Fibroblast of mammary gland (primary cell): Measurements from ENCODE around the gene GALT.

Experiments used
- DNase-seq: peaks from one replicate; pipeline ENCODE4 v3.0.0-alpha.2; 2010; ENCODE audit warnings: low read depth
- H3K4me3 ChIP-seq: 2 replicates; pipeline ENCODE4 v1.5.1; 2011; ENCODE audit warnings: low read depth, mild to moderate bottlenecking, low read length, moderate library complexity; ENCODE audit not compliant: control insufficient read depth
- TF ChIP-seq, protein P1 (sequence below): conservative IDR thresholded peaks from 2 replicates; pipeline ENCODE4 v1.5.1; 2011; ENCODE audit warnings: low read depth, low read length, inconsistent platforms; ENCODE audit not compliant: control insufficient read depth, insufficient read depth

The GALT gene

DNA sequence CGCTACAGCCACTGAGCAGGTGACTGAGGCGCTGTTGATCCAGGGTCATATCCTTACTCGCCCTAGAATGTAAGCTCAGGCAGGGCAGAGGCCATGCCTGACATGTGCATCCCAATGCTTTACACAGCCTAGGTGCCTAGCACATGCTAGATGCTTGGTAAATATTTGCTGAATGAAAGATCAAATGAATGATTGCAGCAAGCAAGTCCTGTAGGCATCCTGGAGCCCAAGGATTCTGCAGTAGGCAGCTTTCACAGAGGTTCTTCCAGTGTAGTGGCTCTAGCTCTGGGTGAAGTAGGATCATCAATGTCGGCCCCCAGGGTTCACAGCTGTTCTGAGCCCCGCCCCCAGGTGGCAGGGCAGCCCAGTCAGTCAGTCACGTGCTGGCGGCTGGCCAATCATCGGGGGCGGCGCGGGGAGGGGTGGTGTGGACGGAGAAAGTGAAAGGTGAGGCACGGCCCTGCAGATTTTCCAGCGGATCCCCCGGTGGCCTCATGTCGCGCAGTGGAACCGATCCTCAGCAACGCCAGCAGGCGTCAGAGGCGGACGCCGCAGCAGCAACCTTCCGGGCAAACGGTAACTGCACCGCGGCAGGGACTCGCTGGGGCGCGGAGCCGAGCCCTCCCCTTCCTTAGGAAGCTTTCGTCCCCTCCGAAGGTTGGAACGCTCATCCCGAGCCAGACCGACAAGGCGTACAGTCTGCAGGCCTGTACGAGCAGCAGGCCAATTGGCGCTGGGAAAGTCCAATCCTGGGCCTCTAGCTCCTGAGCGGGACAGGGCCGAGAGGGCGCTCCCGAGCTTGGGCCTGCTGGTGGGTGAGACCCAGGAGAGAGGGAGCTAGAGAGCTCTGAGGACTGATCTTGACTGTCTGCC, at the start of gene GALT:
Gene GALT, plus strand, starts transcription at position 465 of the 873 bp plus-strand sequence. Its CDS starts 30 bp downstream, at position 495.
- peak; percentile 77 for DNase-seq
- TF ChIP-seq, protein P1, sequence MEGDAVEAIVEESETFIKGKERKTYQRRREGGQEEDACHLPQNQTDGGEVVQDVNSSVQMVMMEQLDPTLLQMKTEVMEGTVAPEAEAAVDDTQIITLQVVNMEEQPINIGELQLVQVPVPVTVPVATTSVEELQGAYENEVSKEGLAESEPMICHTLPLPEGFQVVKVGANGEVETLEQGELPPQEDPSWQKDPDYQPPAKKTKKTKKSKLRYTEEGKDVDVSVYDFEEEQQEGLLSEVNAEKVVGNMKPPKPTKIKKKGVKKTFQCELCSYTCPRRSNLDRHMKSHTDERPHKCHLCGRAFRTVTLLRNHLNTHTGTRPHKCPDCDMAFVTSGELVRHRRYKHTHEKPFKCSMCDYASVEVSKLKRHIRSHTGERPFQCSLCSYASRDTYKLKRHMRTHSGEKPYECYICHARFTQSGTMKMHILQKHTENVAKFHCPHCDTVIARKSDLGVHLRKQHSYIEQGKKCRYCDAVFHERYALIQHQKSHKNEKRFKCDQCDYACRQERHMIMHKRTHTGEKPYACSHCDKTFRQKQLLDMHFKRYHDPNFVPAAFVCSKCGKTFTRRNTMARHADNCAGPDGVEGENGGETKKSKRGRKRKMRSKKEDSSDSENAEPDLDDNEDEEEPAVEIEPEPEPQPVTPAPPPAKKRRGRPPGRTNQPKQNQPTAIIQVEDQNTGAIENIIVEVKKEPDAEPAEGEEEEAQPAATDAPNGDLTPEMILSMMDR: peak; percentile 43
- H3K4me3 ChIP-seq: peak within 1 kb of the TSS; percentile 56

DNA sequence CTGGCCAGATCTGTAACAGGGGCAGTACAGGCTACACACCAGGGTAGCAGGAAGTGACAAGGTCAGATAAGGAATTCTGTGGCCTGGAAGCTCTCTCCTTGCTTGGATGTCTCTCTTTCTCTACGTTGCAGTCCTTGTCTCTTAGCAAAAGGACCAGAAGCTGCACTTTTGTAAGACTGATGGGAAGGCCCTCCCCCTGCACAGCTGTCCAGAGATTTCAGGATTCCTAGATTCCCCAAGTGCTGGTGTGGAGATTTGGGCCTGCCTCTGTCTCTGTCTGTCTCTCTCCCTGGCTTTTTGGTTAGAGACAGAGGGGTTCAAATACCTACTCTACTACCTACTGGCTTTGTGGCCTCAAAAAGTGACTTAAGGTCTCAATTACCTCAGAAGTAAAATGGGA, 46.9 kb upstream of the GALT start:
- TF ChIP-seq, protein P1: no peak
- DNase-seq: no peak

DNA sequence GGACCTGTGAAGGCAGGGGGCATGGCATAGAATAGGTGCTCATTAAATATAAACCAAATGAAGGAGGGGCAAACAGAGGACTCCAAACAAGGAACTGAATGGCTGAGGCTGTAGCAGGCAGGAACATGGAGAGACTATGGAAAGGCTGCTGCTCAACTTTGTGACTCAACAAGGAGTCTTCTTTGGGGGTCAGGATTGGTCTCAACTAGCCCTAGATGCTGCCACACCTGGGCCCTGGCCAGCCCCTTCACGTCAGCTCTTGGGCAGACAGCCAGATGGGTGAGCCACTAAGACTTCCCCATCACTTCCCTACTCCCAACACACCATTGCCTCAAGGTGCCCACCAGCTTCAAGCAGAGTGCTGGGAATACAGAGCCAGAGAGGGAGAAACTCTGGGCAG, 45.6 kb upstream of the GALT start:
- no peak overlapping the region for H3K4me3 ChIP-seq
- DNase-seq: no peak
- TF ChIP-seq, protein P1: no peak

More for the DNA sequence above, 46.9 kb upstream of the GALT start:
- H3K4me3 ChIP-seq: no peak overlapping the region

DNA sequence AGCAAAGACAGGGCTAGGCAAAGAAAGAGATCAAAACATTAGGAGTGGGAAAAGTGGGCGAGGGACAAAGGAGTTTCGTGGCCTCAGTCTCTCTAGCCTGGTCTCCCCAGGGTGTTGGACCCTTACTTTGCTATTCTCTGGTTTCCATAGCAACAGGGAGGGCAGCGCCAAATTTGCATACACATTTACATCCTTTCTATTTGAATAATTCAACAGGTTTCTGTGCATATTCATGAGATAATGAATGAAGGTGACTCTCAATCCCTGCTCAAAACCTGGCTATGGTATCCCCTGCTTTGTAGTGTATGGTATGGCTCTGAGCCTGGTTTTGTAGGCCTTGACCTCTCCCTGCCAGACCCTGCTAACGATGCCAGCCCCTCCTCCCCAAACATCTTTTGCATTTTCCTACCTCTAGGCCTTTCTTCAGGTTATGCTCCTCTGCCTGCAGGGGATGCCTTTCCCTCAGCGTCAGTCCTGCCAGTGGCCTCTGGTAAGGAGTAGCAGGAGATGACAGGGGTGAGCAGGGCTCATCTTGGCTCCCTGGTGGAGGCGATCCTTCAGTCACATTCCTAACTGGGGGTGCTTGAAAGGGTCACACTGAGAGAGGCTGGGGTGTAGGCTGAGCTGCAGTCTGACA, 44.4 kb upstream of the GALT start:
- H3K4me3 ChIP-seq: no peak overlapping the region
- TF ChIP-seq, protein P1: no peak
- no peak for DNase-seq

DNA sequence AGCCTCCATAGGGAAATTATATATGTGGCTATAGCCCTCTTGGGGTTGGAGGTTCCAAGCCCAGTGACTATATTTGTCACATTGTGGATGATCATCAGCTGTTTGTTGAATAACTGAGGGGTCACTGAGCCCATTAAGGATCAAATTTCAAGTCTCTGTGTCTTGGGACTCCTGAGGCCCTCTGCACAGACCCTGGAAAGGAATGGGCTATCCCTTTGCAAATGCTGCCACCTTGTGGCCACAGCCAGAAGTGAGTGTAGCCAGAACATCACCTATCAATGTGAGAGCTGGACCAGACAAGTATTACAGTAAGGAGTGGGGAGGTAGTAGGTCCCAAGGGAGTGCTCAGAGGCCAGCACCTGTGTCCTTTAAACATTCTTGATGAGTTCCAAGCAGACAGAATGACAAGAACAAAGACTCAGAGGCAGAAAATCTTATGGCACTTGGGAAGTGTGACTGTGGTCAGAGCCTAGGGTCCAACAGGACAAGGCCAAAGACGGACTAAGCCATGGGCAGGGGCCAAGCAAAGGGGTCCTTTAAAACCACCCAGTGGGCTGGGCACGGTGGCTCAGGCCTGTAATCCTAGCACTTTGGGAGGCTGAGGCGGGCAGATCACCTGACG, 42.8 kb upstream of the GALT start:
- no peak overlapping the region for H3K4me3 ChIP-seq
- DNase-seq: peak; percentile 69
- TF ChIP-seq, protein P1: peak; percentile 97

DNA sequence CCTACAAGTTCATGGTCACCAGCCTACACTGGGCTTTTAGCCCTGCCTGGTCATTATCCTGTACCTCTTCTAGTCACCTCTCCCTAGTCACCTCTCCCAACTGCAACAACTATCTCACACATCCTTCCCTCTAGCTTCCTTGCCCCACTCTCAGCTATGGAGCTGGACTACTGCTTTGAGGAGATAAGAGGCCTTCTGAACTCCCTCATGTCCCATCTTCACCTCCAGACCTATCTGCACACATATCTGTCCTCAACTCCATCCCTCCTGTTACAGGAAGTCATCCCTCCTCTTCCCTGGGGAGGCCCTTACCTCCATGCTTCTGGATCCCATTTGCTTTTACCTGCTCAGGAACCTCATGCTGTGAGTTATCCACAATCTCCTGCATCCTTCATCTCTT, 40.3 kb upstream of the GALT start:
- no peak overlapping the region for H3K4me3 ChIP-seq
- no peak for DNase-seq
- TF ChIP-seq, protein P1: no peak
